C4-2B (cell line): ENCODE results near the gene HLCS.
"Not testable (repeated sequence)": the region's sequence is repeated elsewhere in the genome, so short reads cannot be mapped to it uniquely, and the experiment has no call there.

Source experiments
- H3K27ac ChIP-seq: fragments of 450-650 bp; 2 replicates; pipeline ENCODE4 v1.5.1; 2017
- ZFX ChIP-seq: fragments of 450-650 bp; IDR thresholded peaks from 2 replicates; pipeline ENCODE4 v1.6.1; 2017
- TF ChIP-seq, protein P1 (sequence below): fragments of 450-650 bp; conservative IDR thresholded peaks from 2 replicates; pipeline ENCODE4 v1.5.1; 2017; ENCODE audit warnings: mild to moderate bottlenecking

HLCS gene

DNA sequence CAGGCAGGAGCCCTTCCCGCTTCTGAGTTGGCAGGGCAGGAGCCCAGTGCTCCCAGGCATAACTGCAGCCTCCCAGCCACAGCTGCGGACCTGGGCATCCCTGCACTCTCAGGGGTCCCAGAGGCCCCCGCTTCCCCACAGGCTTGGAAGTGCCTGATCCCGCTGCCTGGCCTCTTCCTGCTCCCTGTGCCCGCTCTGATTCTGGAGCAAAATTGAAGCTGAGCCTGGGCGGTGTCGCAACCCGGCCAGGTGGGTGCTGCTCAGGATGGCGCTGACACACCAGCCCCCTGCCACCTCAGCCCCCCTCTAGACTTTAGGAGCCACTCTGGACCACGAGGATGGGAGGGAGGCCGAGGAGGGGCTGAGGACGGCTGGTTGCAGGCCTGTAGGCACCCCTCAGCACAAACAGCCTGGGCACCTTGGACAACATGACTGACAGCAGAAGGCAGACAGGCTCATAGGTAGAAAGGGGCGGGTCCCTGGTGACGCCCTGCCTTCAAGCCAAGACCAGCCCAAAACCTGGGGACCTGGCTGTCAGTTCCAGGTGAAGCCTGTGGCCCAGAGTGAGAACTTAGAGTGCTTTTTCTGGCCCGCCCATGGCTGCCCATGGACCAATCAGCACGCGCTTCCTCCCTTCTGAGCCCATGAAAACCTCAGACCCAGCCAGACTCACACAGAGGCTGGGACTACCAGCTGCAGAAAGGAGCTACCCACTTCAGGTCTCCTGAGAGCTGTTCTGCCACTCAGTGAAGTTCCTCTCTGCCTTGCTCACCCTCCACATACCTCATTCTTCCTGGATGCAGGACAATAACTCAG, 7.2 kb downstream of the HLCS start:
- TF ChIP-seq ZFX, result no peak
- TF ChIP-seq, protein P1, sequence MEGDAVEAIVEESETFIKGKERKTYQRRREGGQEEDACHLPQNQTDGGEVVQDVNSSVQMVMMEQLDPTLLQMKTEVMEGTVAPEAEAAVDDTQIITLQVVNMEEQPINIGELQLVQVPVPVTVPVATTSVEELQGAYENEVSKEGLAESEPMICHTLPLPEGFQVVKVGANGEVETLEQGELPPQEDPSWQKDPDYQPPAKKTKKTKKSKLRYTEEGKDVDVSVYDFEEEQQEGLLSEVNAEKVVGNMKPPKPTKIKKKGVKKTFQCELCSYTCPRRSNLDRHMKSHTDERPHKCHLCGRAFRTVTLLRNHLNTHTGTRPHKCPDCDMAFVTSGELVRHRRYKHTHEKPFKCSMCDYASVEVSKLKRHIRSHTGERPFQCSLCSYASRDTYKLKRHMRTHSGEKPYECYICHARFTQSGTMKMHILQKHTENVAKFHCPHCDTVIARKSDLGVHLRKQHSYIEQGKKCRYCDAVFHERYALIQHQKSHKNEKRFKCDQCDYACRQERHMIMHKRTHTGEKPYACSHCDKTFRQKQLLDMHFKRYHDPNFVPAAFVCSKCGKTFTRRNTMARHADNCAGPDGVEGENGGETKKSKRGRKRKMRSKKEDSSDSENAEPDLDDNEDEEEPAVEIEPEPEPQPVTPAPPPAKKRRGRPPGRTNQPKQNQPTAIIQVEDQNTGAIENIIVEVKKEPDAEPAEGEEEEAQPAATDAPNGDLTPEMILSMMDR, result no peak
- H3K27ac ChIP-seq, result no peak overlapping the region

DNA sequence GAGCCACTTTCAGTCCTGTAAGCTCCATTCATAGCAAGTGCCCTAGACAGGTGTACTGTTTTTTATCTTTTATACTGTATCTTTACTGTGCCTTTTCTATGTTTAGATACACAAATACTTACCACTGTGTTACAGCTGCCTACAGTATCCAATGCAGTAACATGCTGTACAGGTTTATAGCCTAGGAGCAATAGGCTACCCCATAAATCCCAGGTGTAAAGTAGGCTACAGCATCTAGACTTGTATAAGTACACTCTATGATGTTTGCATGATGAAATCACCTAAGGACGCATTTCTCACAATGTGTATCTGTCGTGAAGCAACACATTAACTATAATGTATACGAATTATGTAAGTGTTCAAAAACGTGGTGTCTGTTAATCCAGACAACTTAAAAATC, 10.7 kb downstream of the HLCS start:
- TF ChIP-seq, protein P1, result no peak
- H3K27ac ChIP-seq, result no peak overlapping the region

DNA sequence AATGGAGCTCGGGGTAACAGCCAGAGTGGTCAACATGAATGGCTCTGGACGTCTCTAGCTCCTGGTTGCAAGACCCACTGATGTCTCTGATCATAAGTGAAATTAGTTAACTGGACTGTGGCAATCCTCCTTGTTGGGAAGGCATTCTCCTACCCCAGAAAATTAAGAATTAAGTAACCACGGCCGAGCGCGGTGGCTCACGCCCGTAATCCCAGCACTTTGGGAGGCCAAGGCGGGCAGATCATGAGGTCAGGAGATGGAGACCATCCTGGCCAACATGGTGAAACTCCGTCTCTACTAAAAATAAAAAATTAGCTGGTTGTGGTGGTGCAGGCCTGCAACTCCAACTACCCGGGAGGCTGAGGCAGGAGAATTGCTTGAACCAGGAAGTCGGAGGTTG, 14.1 kb downstream of the HLCS start:
- H3K27ac ChIP-seq, result not testable (repeated sequence)

DNA sequence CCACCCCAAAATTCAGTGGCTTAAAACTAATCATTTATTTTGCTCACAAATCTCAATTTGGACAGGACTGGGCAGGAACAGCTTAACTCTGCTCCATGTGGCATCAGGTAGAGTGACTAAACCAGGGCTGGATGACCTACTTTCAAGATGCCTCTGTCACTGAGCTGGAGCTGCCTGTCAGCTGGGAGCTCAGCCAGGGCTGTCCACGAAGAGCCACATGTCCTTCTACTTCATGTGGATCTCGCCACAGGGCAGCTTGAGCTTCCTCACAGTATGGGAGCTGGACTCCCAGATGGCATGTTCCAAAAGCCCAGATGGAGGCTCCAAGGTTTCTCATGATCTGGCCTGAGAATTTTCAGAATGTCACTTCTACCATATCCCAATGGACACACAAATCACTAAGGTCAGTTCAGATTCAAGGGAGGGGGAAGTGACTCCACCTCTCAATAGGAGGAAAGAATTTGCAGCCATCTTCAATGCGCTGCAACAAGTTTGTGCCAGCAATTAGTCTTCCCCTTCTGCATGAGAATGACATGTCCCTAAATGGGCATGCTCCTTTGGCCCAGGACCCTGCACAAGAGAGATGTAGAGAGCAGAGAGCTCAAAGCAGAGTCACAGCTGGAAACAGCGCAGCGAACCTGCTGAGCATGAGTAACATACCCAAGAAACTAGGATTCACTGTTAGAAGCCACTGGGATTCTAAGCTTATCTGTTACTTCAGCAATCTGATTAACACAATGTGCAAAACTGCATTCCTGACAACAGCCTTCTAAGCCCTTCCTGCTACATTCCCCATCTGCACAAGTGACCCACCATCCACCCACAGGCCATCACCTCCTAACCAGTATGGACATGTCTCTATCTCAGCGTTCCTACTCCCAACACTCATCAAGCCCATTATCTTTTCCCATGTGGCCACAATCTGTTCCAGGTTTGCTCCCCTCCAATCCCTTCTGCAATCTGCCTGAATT, 17.0 kb downstream of the HLCS start:
- no peak for TF ChIP-seq ZFX
- TF ChIP-seq, protein P1, result no peak

DNA sequence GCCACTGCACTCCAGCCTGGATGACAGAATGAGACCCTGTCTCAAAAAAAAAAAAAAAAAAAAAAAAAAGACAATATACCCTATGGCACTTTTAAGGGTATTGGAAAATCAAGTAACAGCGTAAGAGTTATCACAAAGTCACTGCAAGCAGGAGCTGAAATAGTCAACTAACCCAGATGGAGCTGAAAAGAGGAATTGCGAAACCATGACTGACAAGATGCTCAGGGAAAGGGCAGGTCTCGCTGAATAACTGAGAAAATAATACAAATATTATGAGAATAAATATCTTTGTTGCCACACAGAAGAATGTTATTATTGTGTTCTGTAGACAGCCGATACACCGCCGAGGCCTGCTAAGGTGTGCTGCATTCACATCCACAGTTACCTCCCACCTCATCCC, 17.8 kb downstream of the HLCS start:
- no peak overlapping the region for H3K27ac ChIP-seq
- TF ChIP-seq, protein P1, result no peak
- no peak for TF ChIP-seq ZFX

More for the DNA sequence above, 17.0 kb downstream of the HLCS start:
- H3K27ac ChIP-seq, result no peak overlapping the region

DNA sequence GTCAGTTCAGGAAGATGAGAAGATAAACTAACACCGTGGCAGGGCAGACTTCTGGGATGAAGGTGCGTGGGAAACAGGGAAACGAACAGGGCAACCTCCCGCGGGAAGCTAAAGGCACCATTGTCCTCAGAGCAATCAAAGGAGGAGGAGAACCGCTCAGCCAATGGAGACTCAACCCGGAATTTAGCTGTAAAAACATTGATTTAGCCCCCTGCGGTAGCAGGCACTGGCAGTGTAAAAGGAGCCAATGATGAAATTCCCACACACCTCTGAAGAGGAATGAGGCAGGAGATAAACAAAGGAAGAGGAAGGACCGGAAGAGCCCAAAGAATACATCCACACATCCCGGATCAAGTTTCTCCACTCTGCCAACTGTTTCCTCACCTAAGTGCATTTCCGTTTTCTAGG, 19.5 kb downstream of the HLCS start:
- TF ChIP-seq ZFX, result no peak
- TF ChIP-seq, protein P1, result no peak
- H3K27ac ChIP-seq, result no peak overlapping the region

DNA sequence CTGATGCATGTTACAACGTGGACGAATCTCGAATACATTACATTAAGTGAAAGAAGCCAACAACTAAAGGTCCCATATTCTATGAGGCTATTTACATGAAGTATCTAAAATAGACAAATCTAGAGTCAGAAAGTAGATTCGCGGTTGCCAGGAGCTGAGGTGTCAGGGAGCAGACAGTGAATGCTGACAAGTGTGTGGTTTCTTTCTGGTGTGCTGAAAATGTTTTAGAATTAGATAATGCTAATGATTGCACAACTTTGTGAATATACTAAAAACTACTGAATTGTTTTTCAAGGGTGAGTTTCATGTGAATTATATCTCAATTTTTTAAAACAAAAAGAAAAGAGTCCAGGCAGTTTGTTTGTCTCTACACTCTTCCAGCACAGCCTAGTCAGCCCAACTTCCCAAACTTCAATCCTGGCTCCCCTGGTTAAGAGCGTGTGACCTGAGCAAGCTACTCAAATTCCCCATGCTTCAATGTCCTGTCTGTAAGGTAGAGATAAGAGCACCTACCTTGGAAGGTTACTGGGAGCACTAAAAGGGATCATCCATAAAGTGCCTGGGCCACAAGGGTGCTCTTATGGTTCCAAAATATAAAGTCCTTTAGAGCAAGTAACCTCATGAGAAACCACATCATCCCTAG, 20.9 kb downstream of the HLCS start:
- TF ChIP-seq, protein P1, result no peak
- no peak for TF ChIP-seq ZFX
- no peak overlapping the region for H3K27ac ChIP-seq
